ENCODE measurements around the gene RASGEF1C. TPM values are rescaled to one million over a fixed set of nuclear protein-coding genes. Genes with fewer than 3 reads are reported as not detected.

RASGEF1C gene
- total RNA-seq, 1 donor from 2014 or later = 0.26 TPM

DNA sequence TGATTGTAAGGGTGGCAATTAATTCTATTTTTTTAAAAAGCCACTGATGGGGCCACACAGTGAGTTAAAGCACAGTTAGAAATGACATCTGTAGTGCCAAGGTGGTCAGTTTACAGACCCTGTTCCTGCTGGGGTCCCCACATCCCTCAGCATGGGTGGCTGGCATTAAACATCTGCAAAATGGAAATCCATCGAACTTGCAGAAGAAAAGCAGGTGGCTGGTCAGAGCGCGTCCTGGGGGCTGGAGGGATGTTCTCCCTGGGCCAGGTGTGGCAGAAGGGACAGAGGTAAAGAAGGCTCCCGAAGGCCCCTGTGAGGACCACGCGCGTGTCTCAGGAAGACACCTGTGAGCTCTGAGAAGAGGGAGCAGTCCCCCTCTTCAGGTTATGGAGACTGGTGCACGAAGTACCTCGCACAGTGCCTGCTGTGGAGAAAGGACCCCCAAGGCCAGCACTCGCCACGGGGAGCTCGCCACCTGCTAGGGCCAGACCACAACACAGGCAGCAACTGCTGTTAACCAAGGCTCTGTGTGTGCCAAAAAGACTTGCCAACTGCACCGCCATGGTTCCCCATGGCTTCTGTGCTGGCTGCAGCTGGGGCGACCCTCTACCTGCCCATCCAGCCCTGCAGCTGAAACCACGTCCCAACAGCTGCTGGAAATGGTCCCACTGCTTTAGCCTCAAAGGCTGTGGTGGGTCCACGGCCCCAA, 65.2 kb downstream of the RASGEF1C start:
- no peaks in the 10 kb centered on the region for H3K36me3 ChIP-seq
- H3K27ac ChIP-seq = no peak overlapping the region
- H3K4me3 ChIP-seq = no peak overlapping the region
- DNase-seq (ENCODE audit: low spot score) = no peak
- H3K79me2 ChIP-seq (ENCODE audit: low read depth) = no peaks in the 10 kb centered on the region
- peaks cover 5% of the 10 kb centered on the region for H3K4me1 ChIP-seq
- Mint-ChIP-seq H3K4me3 (no peak overlapping the region), H3K4me1 (peaks cover 32% of the 10 kb centered on the region), H3K9me3 (peaks cover 15% of the 10 kb centered on the region), H3K27me3 (ENCODE audit: insufficient read depth, low read depth) (peaks cover 4% of the 10 kb centered on the region), H3K27ac (no peak overlapping the region), H3K36me3 (no peaks in the 10 kb centered on the region)
- H3K9ac ChIP-seq = no peak overlapping the region
- H3K27me3 ChIP-seq = no peaks in the 10 kb centered on the region
- no peaks in the 10 kb centered on the region for H3F3A ChIP-seq (ENCODE audit: low read depth)
- no peak overlapping the region for H3K4me2 ChIP-seq
- TF ChIP-seq EZH2phosphoT487 (IDR thresholded peaks at IDR 0.05) (no peak), EZH2 (IDR thresholded peaks at IDR 0.05) (no peak)
- TF ChIP-seq, protein P1, sequence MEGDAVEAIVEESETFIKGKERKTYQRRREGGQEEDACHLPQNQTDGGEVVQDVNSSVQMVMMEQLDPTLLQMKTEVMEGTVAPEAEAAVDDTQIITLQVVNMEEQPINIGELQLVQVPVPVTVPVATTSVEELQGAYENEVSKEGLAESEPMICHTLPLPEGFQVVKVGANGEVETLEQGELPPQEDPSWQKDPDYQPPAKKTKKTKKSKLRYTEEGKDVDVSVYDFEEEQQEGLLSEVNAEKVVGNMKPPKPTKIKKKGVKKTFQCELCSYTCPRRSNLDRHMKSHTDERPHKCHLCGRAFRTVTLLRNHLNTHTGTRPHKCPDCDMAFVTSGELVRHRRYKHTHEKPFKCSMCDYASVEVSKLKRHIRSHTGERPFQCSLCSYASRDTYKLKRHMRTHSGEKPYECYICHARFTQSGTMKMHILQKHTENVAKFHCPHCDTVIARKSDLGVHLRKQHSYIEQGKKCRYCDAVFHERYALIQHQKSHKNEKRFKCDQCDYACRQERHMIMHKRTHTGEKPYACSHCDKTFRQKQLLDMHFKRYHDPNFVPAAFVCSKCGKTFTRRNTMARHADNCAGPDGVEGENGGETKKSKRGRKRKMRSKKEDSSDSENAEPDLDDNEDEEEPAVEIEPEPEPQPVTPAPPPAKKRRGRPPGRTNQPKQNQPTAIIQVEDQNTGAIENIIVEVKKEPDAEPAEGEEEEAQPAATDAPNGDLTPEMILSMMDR (IDR thresholded peaks at IDR 0.05) = no peak
- no peaks in the 10 kb centered on the region for H3K9me3 ChIP-seq (ENCODE audit: low read depth)
- H4K20me1 ChIP-seq (ENCODE audit: low read depth) = no peaks in the 10 kb centered on the region
- H2AFZ ChIP-seq (replicated peaks) = no peak overlapping the region

DNA sequence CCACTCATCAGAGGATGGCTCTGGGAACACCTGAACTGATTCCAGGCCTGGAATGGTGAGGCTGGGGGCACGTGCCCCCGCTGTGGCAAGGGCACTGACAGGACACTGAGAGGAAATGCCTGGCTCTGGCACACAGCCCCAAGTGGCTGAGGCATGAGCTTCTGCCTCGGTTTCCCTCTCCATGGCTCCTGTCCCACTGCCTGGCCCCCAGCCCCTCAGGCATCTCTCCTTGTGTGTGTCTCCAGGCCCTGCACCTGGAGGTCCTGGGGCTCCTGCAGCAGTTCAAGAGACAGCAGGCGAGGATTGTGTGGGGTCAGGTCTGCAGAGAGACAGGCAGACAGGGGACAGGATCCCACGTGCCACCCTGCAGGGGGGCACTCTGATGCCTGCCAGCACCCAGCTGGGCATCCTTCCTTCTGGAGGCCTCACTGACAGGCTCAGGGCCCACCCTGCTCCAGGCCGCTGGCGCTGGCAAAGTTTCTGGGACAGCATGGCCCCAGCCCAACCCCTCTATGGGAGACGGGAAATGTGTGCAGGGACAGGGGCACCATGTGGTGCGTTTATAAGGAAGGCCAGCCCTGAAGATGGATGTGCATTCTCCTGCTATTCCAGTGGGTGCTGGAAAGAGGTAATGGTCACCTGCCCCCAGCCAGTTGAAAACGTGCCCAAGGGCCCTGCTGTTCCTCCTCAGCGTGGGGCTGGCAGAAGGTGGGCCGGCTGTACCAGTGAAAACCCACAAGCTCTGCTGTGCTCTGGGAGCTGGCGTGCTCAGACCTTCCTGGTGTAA, 66.0 kb downstream of the RASGEF1C start:
- Histone ChIP-seq H3K27me3 (no peaks in the 10 kb centered on the region), H4K20me1 (ENCODE audit: low read depth) (no peaks in the 10 kb centered on the region), H2AFZ (replicated peaks) (no peak overlapping the region), H3K4me1 (peaks cover 5% of the 10 kb centered on the region), H3F3A (ENCODE audit: low read depth) (no peaks in the 10 kb centered on the region), H3K4me3 (no peak overlapping the region), H3K36me3 (no peaks in the 10 kb centered on the region), H3K9me3 (ENCODE audit: low read depth) (no peaks in the 10 kb centered on the region), H3K4me2 (no peak overlapping the region), H3K79me2 (ENCODE audit: low read depth) (no peaks in the 10 kb centered on the region), H3K27ac (no peak overlapping the region), H3K9ac (no peak overlapping the region)
- peaks cover 40% of the 10 kb centered on the region for H3K4me1 Mint-ChIP-seq
- no peak for DNase-seq (ENCODE audit: low spot score)
- H3K9me3 Mint-ChIP-seq = peaks cover 15% of the 10 kb centered on the region
- peak overlapping the region; percentile 96 for H3K27ac Mint-ChIP-seq
- peaks cover 6% of the 10 kb centered on the region for H3K27me3 Mint-ChIP-seq (ENCODE audit: insufficient read depth, low read depth)
- TF ChIP-seq, protein P1 (IDR thresholded peaks at IDR 0.05) = no peak
- no peak for TF ChIP-seq EZH2 (IDR thresholded peaks at IDR 0.05)
- TF ChIP-seq EZH2phosphoT487 (IDR thresholded peaks at IDR 0.05) = no peak
- no peak overlapping the region for H3K4me3 Mint-ChIP-seq
- no peaks in the 10 kb centered on the region for H3K36me3 Mint-ChIP-seq

DNA sequence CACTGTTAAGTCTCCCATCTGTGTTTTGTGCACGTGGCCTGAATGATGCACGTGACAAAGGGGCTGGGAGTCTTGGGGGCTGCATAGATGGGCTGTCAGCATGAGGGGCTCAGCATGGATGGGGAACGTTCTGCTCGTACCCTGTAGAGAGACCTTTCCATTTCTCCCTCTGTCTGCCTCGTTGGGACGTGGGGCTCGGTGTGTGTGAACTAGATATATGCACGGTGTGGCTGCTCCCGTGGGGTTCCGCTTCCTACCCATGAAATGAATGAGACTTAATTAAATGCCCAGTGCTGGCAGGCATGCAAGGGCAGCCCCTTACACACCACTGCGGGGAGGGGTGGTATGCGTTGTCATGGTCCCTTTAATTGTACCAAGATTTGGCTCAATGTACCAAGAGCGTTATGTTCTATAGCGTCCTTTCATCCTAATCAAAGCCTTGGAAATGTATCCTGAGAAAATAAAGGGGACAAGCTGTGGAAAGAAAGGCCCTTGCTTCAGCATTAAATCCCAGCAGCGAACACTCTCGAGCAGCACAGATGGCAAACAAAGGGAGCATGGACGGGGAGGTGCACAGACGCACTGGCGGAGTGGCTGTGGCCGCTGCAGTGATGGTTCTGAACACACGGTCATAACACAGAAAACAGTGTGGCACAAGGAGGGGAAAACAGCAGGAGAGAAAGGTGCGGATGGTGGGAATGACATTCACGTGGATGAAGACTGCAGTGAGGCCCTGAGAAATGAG, 66.8 kb downstream of the RASGEF1C start:
- Histone ChIP-seq H3K4me3 (no peak overlapping the region), H3K36me3 (no peaks in the 10 kb centered on the region), H3K4me2 (peak overlapping the region; percentile 18), H3K9ac (no peak overlapping the region), H4K20me1 (ENCODE audit: low read depth) (no peaks in the 10 kb centered on the region), H3K27me3 (no peaks in the 10 kb centered on the region), H2AFZ (replicated peaks) (peak overlapping the region; percentile 57), H3K27ac (no peak overlapping the region), H3K79me2 (ENCODE audit: low read depth) (no peaks in the 10 kb centered on the region), H3F3A (ENCODE audit: low read depth) (no peaks in the 10 kb centered on the region), H3K9me3 (ENCODE audit: low read depth) (no peaks in the 10 kb centered on the region), H3K4me1 (peaks cover 5% of the 10 kb centered on the region)
- Mint-ChIP-seq H3K27me3 (ENCODE audit: insufficient read depth, low read depth) (peaks cover 6% of the 10 kb centered on the region), H3K27ac (peak overlapping the region; percentile 96), H3K9me3 (peaks cover 13% of the 10 kb centered on the region), H3K4me1 (peaks cover 40% of the 10 kb centered on the region), H3K36me3 (no peaks in the 10 kb centered on the region), H3K4me3 (peak overlapping the region; percentile 72)
- DNase-seq (ENCODE audit: low spot score) = peak; percentile 48
- TF ChIP-seq, protein P1 (IDR thresholded peaks at IDR 0.05) = no peak
